Measurements from ENCODE around the gene AXIN2.

AXIN2 gene

GRCh38 chr17:65515512-65515911 lies 45.9 kb downstream of the AXIN2 start:
- TF ChIP-seq REST (IDR thresholded peaks at IDR 0.05; ENCODE audit: insufficient replicate concordance, low read depth) (no peak), CTCF (IDR thresholded peaks at IDR 0.05; ENCODE audit: insufficient read depth, low read length) (no peak), SPI1 (IDR thresholded peaks at IDR 0.05; ENCODE audit: borderline replicate concordance, low read depth) (no peak), POLR2AphosphoS5 (IDR thresholded peaks at IDR 0.05; ENCODE audit: low read depth) (no peak), GABPA (IDR thresholded peaks at IDR 0.05; ENCODE audit: low read depth) (no peak)
- no peak for DNase-seq (ENCODE audit: low read depth in 1 of 2, low spot score in 1 of 2)
- H3K27ac ChIP-seq (replicated peaks) = no peak overlapping the region
- H3K27me3 ChIP-seq (ENCODE audit: insufficient read depth, poor library complexity, severe bottlenecking) = no peaks in the 10 kb centered on the region
- H3K4me3 ChIP-seq (replicated peaks; ENCODE audit: insufficient read depth, low read length) = no peak overlapping the region

GRCh38 chr17:65514541-65514940 lies 46.9 kb downstream of the AXIN2 start:
- H3K4me3 ChIP-seq (replicated peaks; ENCODE audit: insufficient read depth, low read length) = no peak overlapping the region
- H3K27ac ChIP-seq (replicated peaks) = no peak overlapping the region
- no peaks in the 10 kb centered on the region for H3K27me3 ChIP-seq (ENCODE audit: insufficient read depth, poor library complexity, severe bottlenecking)
- DNase-seq (ENCODE audit: low read depth in 1 of 2, low spot score in 1 of 2) = no peak
- no peak for TF ChIP-seq REST (IDR thresholded peaks at IDR 0.05; ENCODE audit: insufficient replicate concordance, low read depth)
- no peak for TF ChIP-seq CTCF (IDR thresholded peaks at IDR 0.05; ENCODE audit: insufficient read depth, low read length)
- no peak for TF ChIP-seq GABPA (IDR thresholded peaks at IDR 0.05; ENCODE audit: low read depth)
- TF ChIP-seq POLR2AphosphoS5 (IDR thresholded peaks at IDR 0.05; ENCODE audit: low read depth) = no peak
- no peak for TF ChIP-seq SPI1 (IDR thresholded peaks at IDR 0.05; ENCODE audit: borderline replicate concordance, low read depth)

- TF ChIP-seq SPI1 (IDR thresholded peaks at IDR 0.05; ENCODE audit: borderline replicate concordance, low read depth) (no peak), GABPA (IDR thresholded peaks at IDR 0.05; ENCODE audit: low read depth) (no peak), POLR2AphosphoS5 (IDR thresholded peaks at IDR 0.05; ENCODE audit: low read depth) (no peak), CTCF (IDR thresholded peaks at IDR 0.05; ENCODE audit: insufficient read depth, low read length) (no peak), REST (IDR thresholded peaks at IDR 0.05; ENCODE audit: insufficient replicate concordance, low read depth) (no peak)
- Histone ChIP-seq H3K27ac (replicated peaks) (no peak overlapping the region), H3K4me3 (replicated peaks; ENCODE audit: insufficient read depth, low read length) (no peak overlapping the region), H3K27me3 (ENCODE audit: insufficient read depth, poor library complexity, severe bottlenecking) (no peaks in the 10 kb centered on the region)
- no peak for DNase-seq (ENCODE audit: low read depth in 1 of 2, low spot score in 1 of 2)
These were observed 47.4 kb downstream of the AXIN2 start for GRCh38 chr17:65514082-65514481.
